ENCODE measurements around the gene FARP1.

Gene FARP1

GRCh38 chr13:98133946-98134345, 8.9 kb upstream of the FARP1 start:
- DNase-seq, result no peak

- DNase-seq, result no peak
These were observed 8.0 kb upstream of the FARP1 start for GRCh38 chr13:98134901-98135300.

GRCh38 chr13:98141091-98141490, 1.8 kb upstream of the FARP1 start:
- DNase-seq, result no peak

- DNase-seq, result no peak
These were observed 1.1 kb upstream of the FARP1 start for GRCh38 chr13:98141509-98142379.

- DNase-seq, result no peak
These were observed 261 bp downstream of the FARP1 start for GRCh38 chr13:98143157-98143553.

- no peak for DNase-seq
These were observed 720 bp downstream of the FARP1 start for GRCh38 chr13:98143601-98144026.

GRCh38 chr13:98144027-98144741, 1.3 kb downstream of the FARP1 start:
- peak; percentile 57 for DNase-seq

GRCh38 chr13:98144801-98145350, 2.0 kb downstream of the FARP1 start:
- peak; percentile 82 for DNase-seq

- peak; percentile 29 for DNase-seq
These were observed 4.6 kb downstream of the FARP1 start for GRCh38 chr13:98147521-98147920.

- no peak for DNase-seq
These were observed 8.1 kb downstream of the FARP1 start for GRCh38 chr13:98150832-98151479.

GRCh38 chr13:98155475-98156109, 12.7 kb downstream of the FARP1 start:
- DNase-seq, result peak; percentile 77

GRCh38 chr13:98156259-98156658, 13.4 kb downstream of the FARP1 start:
- DNase-seq, result no peak

- no peak for DNase-seq
These were observed 14.3 kb downstream of the FARP1 start for GRCh38 chr13:98157188-98157587.

- no peak for DNase-seq
These were observed 14.7 kb downstream of the FARP1 start for GRCh38 chr13:98157609-98158008.

- DNase-seq, result no peak
These were observed 15.4 kb downstream of the FARP1 start for GRCh38 chr13:98158172-98158899.

- no peak for DNase-seq
These were observed 20.0 kb downstream of the FARP1 start for GRCh38 chr13:98162935-98163334.

GRCh38 chr13:98169331-98169730, 26.4 kb downstream of the FARP1 start:
- DNase-seq, result no peak

GRCh38 chr13:98171900-98172589, 29.2 kb downstream of the FARP1 start:
- DNase-seq, result peak; percentile 83

- DNase-seq, result no peak
These were observed 29.9 kb downstream of the FARP1 start for GRCh38 chr13:98172590-98173422.

Measured in fibroblast of skin of back (primary cell).